ENCODE results near the gene L1TD1.

- TF ChIP-seq CTCF (conservative IDR thresholded peaks at IDR 0.05 in 1 of 2, IDR thresholded peaks at IDR 0.05 in 1 of 2; ENCODE audit: low read depth in 1 of 2, low read length in 2 of 2) (no peak), EZH2 (IDR thresholded peaks at IDR 0.05; ENCODE audit: low read length, missing control alignments) (no peak)
Observed at GRCh38 chr1:62196086-62196690, 1.5 kb downstream of the L1TD1 start.

All from fibroblast of lung (primary cell).